ENCODE measurements around the gene THEM4. TPM values are rescaled to one million over a fixed set of nuclear protein-coding genes. Genes with fewer than 3 reads are reported as not detected.

Gene THEM4
- total and polyA plus RNA-seq, 2 of the 8 experiments (the other 6 are each of a cell fraction or from before 2014, with no cell fraction given), result 9.9 to 11.2 TPM

- ChIA-PET POLR2A (ENCODE audit: partially characterized antibody) (interaction anchor here (1.3 kb wide), 1 partner anchor 29 kb away, joined by 3 read pairs; no protein-coding TSS in a partner anchor), CTCF (ENCODE audit: partially characterized antibody) (interaction anchor here (0.6 to 11.3 kb wide), 21 partner anchors 9 to 1204 kb away, joined by 3 to 180 read pairs (median 7); partner anchors contain the start of gene S100A10)
- H3K4me3 ChIP-seq (ENCODE audit: extremely low read depth in 1 of 4, insufficient read depth in 2 of 4, low read depth in 3 of 4, low read length in 4 of 4), result no peak overlapping the region
- no peaks in the 10 kb centered on the region for H3K79me2 ChIP-seq (ENCODE audit: control insufficient read depth in 1 of 2, insufficient read depth in 2 of 2, low read length in 2 of 2)
- no peaks in the 10 kb centered on the region; the same call in 1 of the 2 replicates for H3K23me2 ChIP-seq (ENCODE audit: low read depth, low read length)
- no peak overlapping the region for H3K23ac ChIP-seq (ENCODE audit: insufficient read length)
- H4K8ac ChIP-seq (ENCODE audit: extremely low read depth, insufficient read depth, low read length), result no peak overlapping the region
- H3K14ac ChIP-seq (ENCODE audit: insufficient read length), result no peak overlapping the region
- DNase-seq (ENCODE audit: low read depth in 1 of 2, low spot score in 2 of 2) (no peak), FAIRE-seq (no peak)
- H2BK20ac ChIP-seq (ENCODE audit: low read length), result no peak overlapping the region
- H2BK15ac ChIP-seq (ENCODE audit: low read length), result no peak overlapping the region
- no peak overlapping the region for H2AK5ac ChIP-seq (ENCODE audit: low read depth, low read length)
- no peak overlapping the region for H2AFZ ChIP-seq (ENCODE audit: low read length)
- H3K9ac ChIP-seq (replicated peaks in 1 of 4; ENCODE audit: extremely low read depth in 1 of 4, low read depth in 3 of 4, low read length in 3 of 4), result no peak overlapping the region
- no peak overlapping the region for H4K5ac ChIP-seq (ENCODE audit: insufficient read length, low read depth, low read length)
- H2BK120ac ChIP-seq (replicated peaks; ENCODE audit: low read depth, low read length), result no peak overlapping the region
- no peaks in the 10 kb centered on the region for H3K79me1 ChIP-seq (ENCODE audit: low read depth, low read length)
- H4K20me1 ChIP-seq (replicated peaks in 1 of 2; ENCODE audit: control insufficient read depth in 1 of 2, insufficient read depth in 2 of 2, low read length in 2 of 2), result no peaks in the 10 kb centered on the region
- WGBS, 2 experiments (ENCODE audit: extremely low coverage in 1 of 2, insufficient coverage in 1 of 2, insufficient read length in 1 of 2, insufficient replicate concordance in 2 of 2, low coverage in 1 of 2, low lambda C conversion rate in 2 of 2, missing lambda C conversion rate in 1 of 2), result 58 to 100% methylated on average over 2 to 7 of the region's 7 CpGs
- no peak overlapping the region for H4K91ac ChIP-seq (replicated peaks; ENCODE audit: insufficient read length, low read length)
- no peaks in the 10 kb centered on the region for H3K27me3 ChIP-seq (replicated peaks in 1 of 4; ENCODE audit: control insufficient read depth in 3 of 4, extremely low read depth in 1 of 4, insufficient read depth in 3 of 4, low read length in 3 of 4)
- H3K4ac ChIP-seq (replicated peaks; ENCODE audit: insufficient read length, low read depth, low read length), result no peak overlapping the region
- no peaks in the 10 kb centered on the region for H3K36me3 ChIP-seq (ENCODE audit: control insufficient read depth in 2 of 4, insufficient read depth in 4 of 4, low read length in 3 of 4)
- no peak overlapping the region for H3K56ac ChIP-seq (replicated peaks; ENCODE audit: insufficient read length, low read depth, low read length)
- H2BK12ac ChIP-seq (ENCODE audit: low read depth, low read length), result no peak overlapping the region
- TF ChIP-seq SIRT6 (IDR thresholded peaks at IDR 0.05; ENCODE audit: low read length) (no peak), POLR2AphosphoS5 (IDR thresholded peaks at IDR 0.05; ENCODE audit: low read depth, low read length) (no peak), TEAD4 (IDR thresholded peaks at IDR 0.05; ENCODE audit: low read depth, low read length) (no peak), PHF8 (conservative IDR thresholded peaks at IDR 0.05; ENCODE audit: low read depth, low read length) (no peak), GABPA (IDR thresholded peaks at IDR 0.05; ENCODE audit: borderline replicate concordance, insufficient read depth, low read length) (no peak), SP2 (IDR thresholded peaks at IDR 0.05; ENCODE audit: low read length) (no peak), TAF1 (IDR thresholded peaks at IDR 0.05; ENCODE audit: low read depth, low read length) (no peak)
- H3K18ac ChIP-seq (ENCODE audit: extremely low read depth, low read length), result no peak overlapping the region
- no peak overlapping the region for H3K27ac ChIP-seq (ENCODE audit: low read depth, low read length)
- H3K4me1 ChIP-seq (replicated peaks in 1 of 4; ENCODE audit: control insufficient read depth in 3 of 4, insufficient read depth in 4 of 4, low read length in 3 of 4), result no peaks in the 10 kb centered on the region
- H3K9me3 ChIP-seq (ENCODE audit: insufficient read depth in 2 of 2, low read depth in 1 of 2, low read length in 1 of 2), result no peaks in the 10 kb centered on the region
- no peak overlapping the region for H3K4me2 ChIP-seq (ENCODE audit: insufficient read depth in 1 of 2, low read depth in 2 of 2, low read length in 2 of 2)
- H2BK5ac ChIP-seq (ENCODE audit: low read depth, low read length), result no peak overlapping the region
Observed at GRCh38 chr1:151936653-151937052, 27.3 kb upstream of the THEM4 start.
